GM12878 (cell line): ENCODE results near the gene PPP1R3E. TPM values are rescaled to one million over a fixed set of nuclear protein-coding genes. Genes with fewer than 3 reads are reported as not detected.

Experiments used
- BHLHE40 ChIP-seq, 2 experiments: fragments of 450-650 bp in 1 of 2; IDR thresholded peaks; 2 replicates each; pipeline ENCODE4 v1.6.1; 2011 to 2017; ENCODE audit warnings: low read depth in 2 of 2, borderline replicate concordance in 1 of 2, improper control_type of control experiment in 1 of 2, low read length in 1 of 2, mild to moderate bottlenecking in 1 of 2
- CREB1 ChIP-seq: IDR thresholded peaks from 2 replicates; pipeline ENCODE4 v1.6.1; 2012; ENCODE audit warnings: low read depth, mild to moderate bottlenecking, inconsistent platforms
- GATAD2B ChIP-seq: fragments of 450-650 bp; conservative IDR thresholded peaks from 2 replicates; pipeline ENCODE4 v1.6.1; 2017; ENCODE audit warnings: low read depth, mild to moderate bottlenecking, moderate library complexity
- NR2C1 ChIP-seq: fragments of 450-650 bp; IDR thresholded peaks from 2 replicates; pipeline ENCODE4 v1.6.1; 2017; ENCODE audit warnings: antibody characterized with exemption, mild to moderate bottlenecking, moderate library complexity
- NR2F1 ChIP-seq: fragments of 450-650 bp; conservative IDR thresholded peaks from 2 replicates; pipeline ENCODE4 v1.6.1; 2017; ENCODE audit warnings: mild to moderate bottlenecking
- POLR2A ChIP-seq: IDR thresholded peaks from 2 replicates; pipeline ENCODE4 v1.6.1; 2011; ENCODE audit warnings: low read depth, mild to moderate bottlenecking, low read length
- TAF1 ChIP-seq: IDR thresholded peaks from 2 replicates; pipeline ENCODE4 v1.6.1; 2011; ENCODE audit warnings: mild to moderate bottlenecking, low read depth, low read length, borderline replicate concordance
- TBL1XR1 ChIP-seq: IDR thresholded peaks from 2 replicates; pipeline ENCODE4 v1.6.1; 2012; ENCODE audit warnings: low read depth, low read length, improper control_type of control experiment
- TCF12 ChIP-seq: IDR thresholded peaks from 2 replicates; pipeline ENCODE4 v1.6.1; 2011; ENCODE audit warnings: low read depth, mild to moderate bottlenecking, low read length
- TCF3 ChIP-seq: IDR thresholded peaks from 2 replicates; pipeline ENCODE4 v1.6.1; 2012; ENCODE audit warnings: low read depth, mild to moderate bottlenecking, low read length, borderline replicate concordance; ENCODE audit not compliant: insufficient read depth
- WRNIP1 ChIP-seq: IDR thresholded peaks from 2 replicates; pipeline ENCODE4 v1.6.1; 2011; ENCODE audit warnings: low read depth, low read length, improper control_type of control experiment, borderline replicate concordance
- YY1 ChIP-seq: IDR thresholded peaks from 2 replicates; pipeline ENCODE4 v1.6.1; 2011; ENCODE audit warnings: low read depth, mild to moderate bottlenecking, low read length
- ZNF622 ChIP-seq: fragments of 450-650 bp; IDR thresholded peaks from 2 replicates; pipeline ENCODE4 v1.6.1; 2017; ENCODE audit warnings: mild to moderate bottlenecking, inconsistent platforms
- ZZZ3 ChIP-seq: IDR thresholded peaks from 2 replicates; pipeline ENCODE4 v1.6.1; 2011; ENCODE audit warnings: low read depth; ENCODE audit not compliant: control insufficient read depth, insufficient read length
- polyA plus RNA-seq, 11 experiments: library from polyadenylated mRNA; depleted of rRNA in 4 of 11; unstranded in 6 of 11; stranded (reverse) in 5 of 11; fragments of >200 nt; fragmentation: Nextera tagmentation in 4 of 11; fragmentation: Illumina TruSeq in 1 of 11; extraction: Ambion mirVana in 4 of 11; extraction: Trizol in 1 of 11; gene quantifications; 1 replicate in 1 of 11; 2 replicates in 10 of 11; pipeline versions ENCODE4 v1.2.1 to v1.2.3, GENCODE V29; 2011 to 2016; ENCODE audit warnings: inconsistent platforms in 2 of 11, missing spikeins in 2 of 11, low read depth in 1 of 11
- total RNA-seq, 4 experiments: library from RNA; depleted of rRNA in 3 of 4; stranded (reverse); fragments of >200 nt in 3 of 4; fragmentation: Illumina TruSeq in 1 of 4; extraction: Trizol in 1 of 4; gene quantifications; 2 replicates each; pipeline versions ENCODE4 v1.2.1 to v1.2.3, GENCODE V29; 2013 to 2021
- TF ChIP-seq, protein P1 (sequence below): fragments of 450-650 bp; IDR thresholded peaks from 2 replicates; pipeline ENCODE4 v1.6.1; 2017; ENCODE audit warnings: mild to moderate bottlenecking, moderate library complexity
- TF ChIP-seq, protein P2 (sequence below): IDR thresholded peaks from 2 replicates; pipeline ENCODE4 v1.6.1; 2012; ENCODE audit warnings: low read depth, low read length, improper control_type of control experiment
- TF ChIP-seq, protein P3 (sequence below), 3 experiments: IDR thresholded peaks in 2 of 3; conservative IDR thresholded peaks in 1 of 3; 2 replicates each; pipeline ENCODE4 v1.5.1; 2011; ENCODE audit warnings: low read depth in 3 of 3, low read length in 3 of 3, mild to moderate bottlenecking in 3 of 3, control low read depth in 2 of 3, moderate library complexity in 2 of 3, inconsistent platforms in 1 of 3, mixed read lengths in 1 of 3; ENCODE audit not compliant: control insufficient read depth in 2 of 3, insufficient read depth in 1 of 3; ENCODE audit errors: extremely low read depth in 1 of 3
- TF ChIP-seq, protein P4 (sequence below): fragments of 450-650 bp; IDR thresholded peaks from 2 replicates; pipeline ENCODE4 v1.6.1; 2016; ENCODE audit warnings: mild to moderate bottlenecking

PPP1R3E gene
- total and polyA plus RNA-seq, 10 of the 15 experiments (the other 5 are each of a cell fraction or from before 2014, with no cell fraction given): 4.6 to 26.4 (median 7.1) TPM

DNA sequence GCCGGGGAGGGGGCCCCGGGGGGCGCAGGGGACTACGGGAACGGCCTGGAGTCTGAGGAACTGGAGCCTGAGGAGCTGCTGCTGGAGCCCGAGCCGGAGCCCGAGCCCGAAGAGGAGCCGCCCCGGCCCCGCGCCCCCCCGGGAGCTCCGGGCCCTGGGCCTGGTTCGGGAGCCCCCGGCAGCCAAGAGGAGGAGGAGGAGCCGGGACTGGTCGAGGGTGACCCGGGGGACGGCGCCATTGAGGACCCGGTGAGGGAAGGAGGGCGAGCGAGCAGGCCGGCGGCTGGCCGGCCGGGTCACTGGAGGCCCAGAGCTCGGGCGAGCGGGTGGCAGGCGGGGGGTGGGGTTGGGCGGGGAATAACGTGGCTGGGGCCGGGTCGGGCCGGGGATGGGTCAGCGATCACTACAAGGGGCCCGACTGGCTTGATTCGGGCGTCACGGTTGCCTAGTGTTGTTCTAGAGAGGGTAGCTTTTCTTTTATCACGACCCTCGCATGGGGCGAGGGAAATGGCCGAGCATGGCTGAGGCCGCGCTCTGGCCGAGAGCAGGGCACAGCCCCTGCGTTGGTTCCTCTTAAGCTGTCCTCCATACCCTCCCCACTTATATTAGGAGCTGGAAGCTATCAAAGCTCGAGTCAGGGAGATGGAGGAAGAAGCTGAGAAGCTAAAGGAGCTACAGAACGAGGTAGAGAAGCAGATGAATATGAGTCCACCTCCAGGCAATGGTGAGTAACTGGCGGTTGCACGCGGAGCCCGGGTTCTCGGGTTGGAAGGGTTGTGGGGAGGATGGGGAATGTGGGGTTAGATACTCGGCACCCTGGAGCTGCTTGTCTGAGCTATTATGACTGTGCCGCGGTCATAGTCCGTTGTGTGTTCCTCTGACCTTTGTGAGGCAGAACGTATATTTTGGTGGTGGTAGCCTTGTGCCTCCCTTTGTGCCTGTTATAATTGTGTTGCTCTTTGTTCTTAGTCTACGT lies 19.2 kb upstream of the PPP1R3E start (continued):
- TF ChIP-seq, protein P1, sequence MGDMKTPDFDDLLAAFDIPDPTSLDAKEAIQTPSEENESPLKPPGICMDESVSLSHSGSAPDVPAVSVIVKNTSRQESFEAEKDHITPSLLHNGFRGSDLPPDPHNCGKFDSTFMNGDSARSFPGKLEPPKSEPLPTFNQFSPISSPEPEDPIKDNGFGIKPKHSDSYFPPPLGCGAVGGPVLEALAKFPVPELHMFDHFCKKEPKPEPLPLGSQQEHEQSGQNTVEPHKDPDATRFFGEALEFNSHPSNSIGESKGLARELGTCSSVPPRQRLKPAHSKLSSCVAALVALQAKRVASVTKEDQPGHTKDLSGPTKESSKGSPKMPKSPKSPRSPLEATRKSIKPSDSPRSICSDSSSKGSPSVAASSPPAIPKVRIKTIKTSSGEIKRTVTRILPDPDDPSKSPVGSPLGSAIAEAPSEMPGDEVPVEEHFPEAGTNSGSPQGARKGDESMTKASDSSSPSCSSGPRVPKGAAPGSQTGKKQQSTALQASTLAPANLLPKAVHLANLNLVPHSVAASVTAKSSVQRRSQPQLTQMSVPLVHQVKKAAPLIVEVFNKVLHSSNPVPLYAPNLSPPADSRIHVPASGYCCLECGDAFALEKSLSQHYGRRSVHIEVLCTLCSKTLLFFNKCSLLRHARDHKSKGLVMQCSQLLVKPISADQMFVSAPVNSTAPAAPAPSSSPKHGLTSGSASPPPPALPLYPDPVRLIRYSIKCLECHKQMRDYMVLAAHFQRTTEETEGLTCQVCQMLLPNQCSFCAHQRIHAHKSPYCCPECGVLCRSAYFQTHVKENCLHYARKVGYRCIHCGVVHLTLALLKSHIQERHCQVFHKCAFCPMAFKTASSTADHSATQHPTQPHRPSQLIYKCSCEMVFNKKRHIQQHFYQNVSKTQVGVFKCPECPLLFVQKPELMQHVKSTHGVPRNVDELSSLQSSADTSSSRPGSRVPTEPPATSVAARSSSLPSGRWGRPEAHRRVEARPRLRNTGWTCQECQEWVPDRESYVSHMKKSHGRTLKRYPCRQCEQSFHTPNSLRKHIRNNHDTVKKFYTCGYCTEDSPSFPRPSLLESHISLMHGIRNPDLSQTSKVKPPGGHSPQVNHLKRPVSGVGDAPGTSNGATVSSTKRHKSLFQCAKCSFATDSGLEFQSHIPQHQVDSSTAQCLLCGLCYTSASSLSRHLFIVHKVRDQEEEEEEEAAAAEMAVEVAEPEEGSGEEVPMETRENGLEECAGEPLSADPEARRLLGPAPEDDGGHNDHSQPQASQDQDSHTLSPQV: no peak
- TF ChIP-seq TCF12 (no peak), TBL1XR1 (no peak), NR2C1 (no peak), ZZZ3 (no peak), GATAD2B (no peak), CREB1 (no peak), WRNIP1 (no peak), ZNF622 (no peak), TCF3 (no peak), POLR2A (peak; percentile 64), TAF1 (no peak), NR2F1 (peak; percentile 51), YY1 (peak; percentile 32; the same call in 1 of the 2 replicates), BHLHE40 (IDR thresholded peaks at IDR 0.05; ENCODE audit: borderline replicate concordance in 1 of 2, low read depth in 2 of 2, low read length in 1 of 2) (no peak)
- TF ChIP-seq, protein P2, sequence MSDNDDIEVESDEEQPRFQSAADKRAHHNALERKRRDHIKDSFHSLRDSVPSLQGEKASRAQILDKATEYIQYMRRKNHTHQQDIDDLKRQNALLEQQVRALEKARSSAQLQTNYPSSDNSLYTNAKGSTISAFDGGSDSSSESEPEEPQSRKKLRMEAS: no peak
- TF ChIP-seq, protein P3, sequence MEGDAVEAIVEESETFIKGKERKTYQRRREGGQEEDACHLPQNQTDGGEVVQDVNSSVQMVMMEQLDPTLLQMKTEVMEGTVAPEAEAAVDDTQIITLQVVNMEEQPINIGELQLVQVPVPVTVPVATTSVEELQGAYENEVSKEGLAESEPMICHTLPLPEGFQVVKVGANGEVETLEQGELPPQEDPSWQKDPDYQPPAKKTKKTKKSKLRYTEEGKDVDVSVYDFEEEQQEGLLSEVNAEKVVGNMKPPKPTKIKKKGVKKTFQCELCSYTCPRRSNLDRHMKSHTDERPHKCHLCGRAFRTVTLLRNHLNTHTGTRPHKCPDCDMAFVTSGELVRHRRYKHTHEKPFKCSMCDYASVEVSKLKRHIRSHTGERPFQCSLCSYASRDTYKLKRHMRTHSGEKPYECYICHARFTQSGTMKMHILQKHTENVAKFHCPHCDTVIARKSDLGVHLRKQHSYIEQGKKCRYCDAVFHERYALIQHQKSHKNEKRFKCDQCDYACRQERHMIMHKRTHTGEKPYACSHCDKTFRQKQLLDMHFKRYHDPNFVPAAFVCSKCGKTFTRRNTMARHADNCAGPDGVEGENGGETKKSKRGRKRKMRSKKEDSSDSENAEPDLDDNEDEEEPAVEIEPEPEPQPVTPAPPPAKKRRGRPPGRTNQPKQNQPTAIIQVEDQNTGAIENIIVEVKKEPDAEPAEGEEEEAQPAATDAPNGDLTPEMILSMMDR (IDR thresholded peaks at IDR 0.05 in 2 of 3, conservative IDR thresholded peaks at IDR 0.05 in 1 of 3; ENCODE audit: control insufficient read depth in 2 of 3, extremely low read depth in 1 of 3, insufficient read depth in 1 of 3, low read depth in 3 of 3, low read length in 3 of 3): 0 out of 6 replicates have a peak, but pooled peaks of 1 of the 3 experiments have one; percentile 4
- TF ChIP-seq, protein P4, sequence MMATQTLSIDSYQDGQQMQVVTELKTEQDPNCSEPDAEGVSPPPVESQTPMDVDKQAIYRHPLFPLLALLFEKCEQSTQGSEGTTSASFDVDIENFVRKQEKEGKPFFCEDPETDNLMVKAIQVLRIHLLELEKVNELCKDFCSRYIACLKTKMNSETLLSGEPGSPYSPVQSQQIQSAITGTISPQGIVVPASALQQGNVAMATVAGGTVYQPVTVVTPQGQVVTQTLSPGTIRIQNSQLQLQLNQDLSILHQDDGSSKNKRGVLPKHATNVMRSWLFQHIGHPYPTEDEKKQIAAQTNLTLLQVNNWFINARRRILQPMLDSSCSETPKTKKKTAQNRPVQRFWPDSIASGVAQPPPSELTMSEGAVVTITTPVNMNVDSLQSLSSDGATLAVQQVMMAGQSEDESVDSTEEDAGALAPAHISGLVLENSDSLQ: no peak
